ENCODE results near the gene TMPRSS13. TPM values are rescaled to one million over a fixed set of nuclear protein-coding genes. Genes with fewer than 3 reads are reported as not detected.
A peak's percentile ranks its signal among the peaks of the same experiment; 100 is the strongest.

TMPRSS13 gene
- total RNA-seq, 1 donor from 2014 or later = 6.9 TPM

DNA sequence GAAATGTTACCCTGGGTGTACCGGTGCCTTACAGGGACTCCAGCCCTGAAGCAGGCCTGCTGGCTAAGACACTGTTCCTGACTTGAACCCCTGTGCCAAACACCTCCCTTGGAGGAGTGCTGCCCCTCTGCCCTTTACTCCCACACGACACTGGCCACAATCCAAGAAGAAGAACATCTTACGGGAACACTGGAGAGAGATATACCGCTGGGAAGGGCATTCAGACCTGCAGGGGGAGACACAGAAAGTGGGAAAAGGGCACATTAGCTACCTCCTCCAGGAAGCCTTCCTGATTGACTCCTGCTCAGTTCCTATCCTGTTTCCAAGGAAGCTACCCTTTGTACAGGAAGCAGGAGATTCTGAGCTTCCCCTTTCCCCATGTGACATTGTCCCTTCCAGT is 18.7 kb downstream of the TMPRSS13 start:
- no peaks in the 10 kb centered on the region for H3K36me3 Mint-ChIP-seq
- H3K27me3 Mint-ChIP-seq = peaks cover 6% of the 10 kb centered on the region
- H3K27ac Mint-ChIP-seq = no peak overlapping the region
- H3K9me3 Mint-ChIP-seq = no peaks in the 10 kb centered on the region
- H3K4me1 Mint-ChIP-seq (ENCODE audit: unreplicated experiment) = peaks cover 38% of the 10 kb centered on the region
- DNase-seq (ENCODE audit: extremely low spot score, unreplicated experiment) = no peak
- TF ChIP-seq CTCF (conservative IDR thresholded peaks at IDR 0.05) = no peak
- no peak overlapping the region for H3K4me3 Mint-ChIP-seq

DNA sequence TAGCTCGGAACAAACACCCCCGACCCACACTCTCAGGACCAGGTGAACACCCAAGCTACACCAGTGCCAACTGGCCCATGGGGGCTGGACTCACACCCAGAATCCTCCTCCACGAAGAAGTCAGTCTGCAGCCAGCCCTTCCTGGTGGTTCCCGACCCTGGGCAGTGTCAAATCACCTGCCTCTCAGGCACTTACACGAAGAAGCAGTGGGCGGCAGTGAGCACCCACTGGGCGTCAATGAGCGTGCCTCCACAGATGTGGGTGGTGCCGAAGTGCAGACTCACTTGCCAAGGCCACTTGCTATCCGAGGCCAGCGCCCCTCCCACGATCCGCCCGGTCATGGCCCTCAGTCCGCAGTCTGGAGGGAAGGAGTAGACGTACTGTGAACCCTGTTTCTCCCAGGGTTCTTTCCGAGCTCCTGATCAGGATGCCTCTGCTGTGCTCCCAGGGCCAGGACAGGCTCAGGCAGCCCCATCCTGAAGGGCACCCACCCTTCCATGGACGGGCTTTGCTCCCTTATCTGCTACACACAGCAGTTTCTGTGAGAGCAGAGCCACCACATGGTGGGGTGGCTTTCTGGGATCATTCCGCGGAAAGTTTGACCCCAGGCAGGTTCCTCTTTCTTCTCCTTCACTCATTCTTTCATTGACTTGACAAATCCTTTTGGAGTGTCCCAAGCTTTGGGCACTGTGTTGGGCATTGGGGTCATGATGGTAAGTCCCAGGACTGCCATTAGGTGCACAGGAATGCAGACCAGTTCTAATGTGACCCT is 19.4 kb downstream of the TMPRSS13 start:
- no peaks in the 10 kb centered on the region for H3K36me3 Mint-ChIP-seq
- no peaks in the 10 kb centered on the region for H3K9me3 Mint-ChIP-seq
- H3K27me3 Mint-ChIP-seq = peaks cover 4% of the 10 kb centered on the region
- no peak overlapping the region for H3K4me3 Mint-ChIP-seq
- no peak overlapping the region for H3K27ac Mint-ChIP-seq
- no peak for DNase-seq (ENCODE audit: extremely low spot score, unreplicated experiment)
- peaks cover 32% of the 10 kb centered on the region for H3K4me1 Mint-ChIP-seq (ENCODE audit: unreplicated experiment)
- no peak for TF ChIP-seq CTCF (conservative IDR thresholded peaks at IDR 0.05)

- Mint-ChIP-seq H3K36me3 (no peaks in the 10 kb centered on the region), H3K27ac (no peak overlapping the region), H3K9me3 (no peaks in the 10 kb centered on the region), H3K4me1 (ENCODE audit: unreplicated experiment) (peaks cover 25% of the 10 kb centered on the region), H3K27me3 (peaks cover 3% of the 10 kb centered on the region), H3K4me3 (no peak overlapping the region)
- no peak for DNase-seq (ENCODE audit: extremely low spot score, unreplicated experiment)
- no peak for TF ChIP-seq CTCF (conservative IDR thresholded peaks at IDR 0.05)
Observed at GRCh38 chr11:117908959-117909610, 20.1 kb downstream of the TMPRSS13 start.

DNA sequence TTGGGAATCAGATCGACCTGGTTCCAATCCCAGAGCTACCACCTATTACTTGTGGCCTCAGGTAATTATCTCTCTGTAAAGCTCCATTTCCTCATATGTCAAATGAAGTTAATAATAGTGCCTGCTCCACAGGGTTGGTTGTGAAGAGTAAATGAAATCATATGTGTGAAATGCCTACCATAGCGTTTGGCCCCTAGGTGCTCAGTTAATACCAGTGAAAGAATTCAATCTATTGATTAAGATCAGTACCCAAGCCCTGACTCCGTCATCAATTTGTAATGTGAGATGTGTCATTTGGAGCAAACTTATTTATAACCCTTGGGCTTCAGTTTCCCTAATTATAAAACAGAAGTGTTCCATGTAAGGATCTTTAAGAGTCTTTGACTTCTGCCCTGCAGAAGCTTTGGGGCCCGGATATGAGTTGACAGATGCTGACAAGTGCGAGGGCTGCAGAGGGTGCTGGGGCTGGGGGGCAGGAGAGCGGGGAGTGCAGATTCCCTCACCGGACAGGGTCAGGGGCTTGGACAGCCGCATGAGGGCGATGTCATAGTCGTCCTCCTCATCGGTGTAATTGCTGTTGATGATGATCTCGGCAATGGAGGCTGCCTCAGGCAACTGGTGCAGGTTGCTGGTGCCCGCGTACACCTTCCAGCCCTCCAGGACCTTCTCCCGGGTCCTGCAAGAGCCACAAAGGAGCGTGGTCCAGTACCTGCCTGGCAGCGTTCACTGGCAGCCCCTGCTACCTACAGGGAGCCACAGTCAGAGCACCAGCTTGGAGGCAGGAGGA is 20.9 kb downstream of the TMPRSS13 start:
- peaks cover 25% of the 10 kb centered on the region for H3K4me1 Mint-ChIP-seq (ENCODE audit: unreplicated experiment)
- H3K36me3 Mint-ChIP-seq = no peaks in the 10 kb centered on the region
- H3K27me3 Mint-ChIP-seq = peaks cover 3% of the 10 kb centered on the region
- TF ChIP-seq CTCF (conservative IDR thresholded peaks at IDR 0.05) = no peak
- no peak overlapping the region for H3K4me3 Mint-ChIP-seq
- no peak for DNase-seq (ENCODE audit: extremely low spot score, unreplicated experiment)
- no peaks in the 10 kb centered on the region for H3K9me3 Mint-ChIP-seq
- peak overlapping the region; percentile 50 for H3K27ac Mint-ChIP-seq

- DNase-seq (ENCODE audit: extremely low spot score, unreplicated experiment) = peak; percentile 81
- Mint-ChIP-seq H3K4me1 (ENCODE audit: unreplicated experiment) (peaks cover 25% of the 10 kb centered on the region), H3K9me3 (no peaks in the 10 kb centered on the region), H3K4me3 (peak overlapping the region; percentile 1), H3K27ac (peak overlapping the region; percentile 50), H3K27me3 (peaks cover under 1% of the 10 kb centered on the region), H3K36me3 (no peaks in the 10 kb centered on the region)
- no peak for TF ChIP-seq CTCF (conservative IDR thresholded peaks at IDR 0.05)
Observed at GRCh38 chr11:117907276-117908108, 21.7 kb downstream of the TMPRSS13 start.
